Measurements from ENCODE around the gene NAP1L1. TPM values are rescaled to one million over a fixed set of nuclear protein-coding genes. Genes with fewer than 3 reads are reported as not detected.

NAP1L1 gene
- total RNA-seq, 4 donors from 2014 or later, result 175 to 544 (median 399) TPM

GRCh38 chr12:76075448-76075847 lies 9.0 kb downstream of the NAP1L1 start:
- Histone ChIP-seq H3K27me3 (no peaks in the 10 kb centered on the region), H3K9me3 (no peaks in the 10 kb centered on the region), H3K4me1 (peaks cover 0 to 3% of the 10 kb centered on the region in 2 donors), H3K4me3 (no peak overlapping the region), H3K36me3 (no peaks in the 10 kb centered on the region), H3K27ac (no peak overlapping the region)
- no peak for DNase-seq
- TF ChIP-seq CTCF (IDR thresholded peaks at IDR 0.05), result no peak
- no peak for TF ChIP-seq POLR2A (IDR thresholded peaks at IDR 0.05)
- intact Hi-C loops (cut with DNase I; ENCODE audit: low total_unique reads), result no loop called here

GRCh38 chr12:76074701-76075336 lies 9.7 kb downstream of the NAP1L1 start:
- H3K27ac ChIP-seq, result no peak overlapping the region
- no peaks in the 10 kb centered on the region for H3K36me3 ChIP-seq
- H3K4me1 ChIP-seq, result peaks cover 0 to 3% of the 10 kb centered on the region in 2 donors
- TF ChIP-seq POLR2A (IDR thresholded peaks at IDR 0.05) (no peak), CTCF (IDR thresholded peaks at IDR 0.05) (no peak)
- intact Hi-C loops (cut with DNase I; ENCODE audit: low total_unique reads), result no loop called here
- no peaks in the 10 kb centered on the region for H3K27me3 ChIP-seq
- H3K9me3 ChIP-seq, result no peaks in the 10 kb centered on the region
- no peak for DNase-seq
- H3K4me3 ChIP-seq, result no peak overlapping the region

GRCh38 chr12:76073561-76073960 lies 10.9 kb downstream of the NAP1L1 start:
- peaks cover 0 to 3% of the 10 kb centered on the region in 2 donors for H3K4me1 ChIP-seq
- no peak for TF ChIP-seq POLR2A (IDR thresholded peaks at IDR 0.05)
- TF ChIP-seq CTCF (IDR thresholded peaks at IDR 0.05), result no peak
- intact Hi-C loops (cut with DNase I; ENCODE audit: low total_unique reads), result no loop called here
- no peaks in the 10 kb centered on the region for H3K27me3 ChIP-seq
- no peaks in the 10 kb centered on the region for H3K9me3 ChIP-seq
- DNase-seq, result no peak
- H3K27ac ChIP-seq, result no peak overlapping the region
- H3K4me3 ChIP-seq, result no peak overlapping the region
- H3K36me3 ChIP-seq, result no peaks in the 10 kb centered on the region

- no peak for TF ChIP-seq CTCF (IDR thresholded peaks at IDR 0.05)
- no peak for TF ChIP-seq POLR2A (IDR thresholded peaks at IDR 0.05)
- Histone ChIP-seq H3K27me3 (no peaks in the 10 kb centered on the region), H3K27ac (no peak overlapping the region), H3K4me1 (peaks cover 0 to 3% of the 10 kb centered on the region in 2 donors), H3K9me3 (no peaks in the 10 kb centered on the region), H3K4me3 (no peak overlapping the region), H3K36me3 (no peaks in the 10 kb centered on the region)
- no peak for DNase-seq
- intact Hi-C loops (cut with DNase I; ENCODE audit: low total_unique reads), result no loop called here
Measured at GRCh38 chr12:76072568-76072967, 11.9 kb downstream of the NAP1L1 start.

- Histone ChIP-seq H3K9me3 (peaks cover 0 to 14% of the 10 kb centered on the region in 2 donors), H3K27ac (no peak overlapping the region), H3K4me3 (no peak overlapping the region), H3K4me1 (no peaks in the 10 kb centered on the region), H3K27me3 (no peaks in the 10 kb centered on the region), H3K36me3 (peaks cover 0 to 3% of the 10 kb centered on the region in 2 donors)
- intact Hi-C loops (cut with DNase I; ENCODE audit: low total_unique reads), result no loop called here
- no peak for DNase-seq
- TF ChIP-seq POLR2A (IDR thresholded peaks at IDR 0.05) (no peak), CTCF (IDR thresholded peaks at IDR 0.05) (no peak)
Measured at GRCh38 chr12:76069339-76069738, 15.1 kb downstream of the NAP1L1 start.

Data from uterus (tissue), 4 donors.